Activated T-helper 1 cell treated with anti-CD3 and anti-CD28 coated beads, Interleukin-12 subunit alpha, Interleukin-12 subunit beta, Interleukin-2, Interleukin-4 antibody, amounts not matched to agents 30 ng/mL and 10 ng/mL and 1 ng/mL, durations not matched to agents 14 hours and 24 hours and 36 hours (primary cell): ENCODE results near the gene TMEM63B. TPM values are rescaled to one million over a fixed set of nuclear protein-coding genes. Genes with fewer than 3 reads are reported as not detected.

Source experiments
- DNase-seq: peaks from one replicate; pipeline ENCODE4 v3.0.0; 2021; ENCODE audit warnings: low spot score
- H3K27ac Mint-ChIP-seq: one replicate; pipeline ENCODE4 v1.8.0; 2021; ENCODE audit warnings: mild to moderate bottlenecking, mixed read lengths
- H3K27me3 Mint-ChIP-seq: one replicate; pipeline ENCODE4 v1.8.0; 2022; ENCODE audit warnings: mild to moderate bottlenecking, moderate library complexity, mixed read lengths; ENCODE audit not compliant: insufficient read depth
- H3K36me3 Mint-ChIP-seq: one replicate; pipeline ENCODE4 v1.8.0; 2021; ENCODE audit warnings: low read depth, mixed read lengths
- H3K4me1 Mint-ChIP-seq: one replicate; pipeline ENCODE4 v1.8.0; 2021; ENCODE audit warnings: low read depth, mixed read lengths
- H3K4me3 Mint-ChIP-seq: one replicate; pipeline ENCODE4 v1.8.0; 2021; ENCODE audit warnings: mild to moderate bottlenecking, moderate library complexity, mixed read lengths
- H3K9me3 Mint-ChIP-seq: one replicate; pipeline ENCODE4 v1.8.0; 2021; ENCODE audit warnings: mixed read lengths
- intact Hi-C: fragments of 100-400 bp; cut with micrococcal nuclease; formaldehyde crosslinking; loops from one replicate; pipeline ENCODE4 v1.15.1; 2024
- total RNA-seq: library from RNA; stranded (reverse); gene quantifications from 2 replicates; pipeline ENCODE4 v1.2.3, GENCODE V29; 2022

The TMEM63B gene
- total RNA-seq, 1 donor from 2014 or later = 20.7 TPM

- Mint-ChIP-seq H3K4me3 (no peak overlapping the region), H3K27me3 (no peaks in the 10 kb centered on the region), H3K36me3 (peaks cover 9% of the 10 kb centered on the region), H3K4me1 (peaks cover 12% of the 10 kb centered on the region), H3K27ac (no peak overlapping the region), H3K9me3 (no peaks in the 10 kb centered on the region)
- intact Hi-C loops = no loop called here
- DNase-seq = no peak
Observed at GRCh38 chr6:44147256-44147655, 19.9 kb downstream of the TMEM63B start.

GRCh38 chr6:44148306-44148705, 21.0 kb downstream of the TMEM63B start:
- Mint-ChIP-seq H3K4me1 (peaks cover 12% of the 10 kb centered on the region), H3K27me3 (no peaks in the 10 kb centered on the region), H3K4me3 (no peak overlapping the region), H3K36me3 (peaks cover 9% of the 10 kb centered on the region), H3K27ac (no peak overlapping the region), H3K9me3 (no peaks in the 10 kb centered on the region)
- DNase-seq = no peak
- intact Hi-C loops = no loop called here

GRCh38 chr6:44149369-44150012, 22.1 kb downstream of the TMEM63B start:
- Mint-ChIP-seq H3K9me3 (no peaks in the 10 kb centered on the region), H3K27ac (no peak overlapping the region), H3K4me3 (no peak overlapping the region), H3K4me1 (peaks cover 12% of the 10 kb centered on the region), H3K27me3 (no peaks in the 10 kb centered on the region), H3K36me3 (peaks cover 6% of the 10 kb centered on the region)
- DNase-seq = no peak
- intact Hi-C loops = no loop called here

- H3K36me3 Mint-ChIP-seq = peaks cover 6% of the 10 kb centered on the region
Observed at GRCh38 chr6:44150317-44150917, 23.1 kb downstream of the TMEM63B start.

GRCh38 chr6:44151348-44152108, 24.2 kb downstream of the TMEM63B start:
- Mint-ChIP-seq H3K36me3 (peaks cover 6% of the 10 kb centered on the region), H3K9me3 (no peaks in the 10 kb centered on the region), H3K27me3 (no peaks in the 10 kb centered on the region), H3K4me1 (peaks cover 12% of the 10 kb centered on the region), H3K27ac (no peak overlapping the region), H3K4me3 (no peak overlapping the region)
- DNase-seq = peak; percentile 71
- intact Hi-C loops = loop anchor here (1.0 kb wide), 3 partner anchors 25 to 55 kb away; no protein-coding TSS in a partner anchor

More at GRCh38 chr6:44150317-44150917, 23.1 kb downstream of the TMEM63B start:
- intact Hi-C loops = no loop called here
- no peak for DNase-seq
- H3K9me3 Mint-ChIP-seq = no peaks in the 10 kb centered on the region
- no peak overlapping the region for H3K27ac Mint-ChIP-seq
- H3K4me3 Mint-ChIP-seq = no peak overlapping the region
- H3K4me1 Mint-ChIP-seq = peaks cover 12% of the 10 kb centered on the region
- no peaks in the 10 kb centered on the region for H3K27me3 Mint-ChIP-seq

- Mint-ChIP-seq H3K36me3 (peaks cover 6% of the 10 kb centered on the region), H3K4me3 (no peak overlapping the region), H3K27me3 (no peaks in the 10 kb centered on the region), H3K9me3 (no peaks in the 10 kb centered on the region), H3K4me1 (peaks cover 12% of the 10 kb centered on the region), H3K27ac (no peak overlapping the region)
- DNase-seq = no peak
- intact Hi-C loops = loop anchor here (1.0 kb wide), 1 partner anchor 56 kb away; no protein-coding TSS in a partner anchor
Observed at GRCh38 chr6:44152109-44152461, 24.7 kb downstream of the TMEM63B start.

GRCh38 chr6:44152533-44152932, 25.2 kb downstream of the TMEM63B start:
- no peak overlapping the region for H3K4me3 Mint-ChIP-seq
- no peak overlapping the region for H3K27ac Mint-ChIP-seq
- peaks cover 12% of the 10 kb centered on the region for H3K4me1 Mint-ChIP-seq
- H3K9me3 Mint-ChIP-seq = no peaks in the 10 kb centered on the region
- no peaks in the 10 kb centered on the region for H3K27me3 Mint-ChIP-seq
- DNase-seq = no peak
- peaks cover 6% of the 10 kb centered on the region for H3K36me3 Mint-ChIP-seq
- intact Hi-C loops = loop anchor here (1.0 kb wide), 1 partner anchor 56 kb away; no protein-coding TSS in a partner anchor

GRCh38 chr6:44154067-44154466, 26.7 kb downstream of the TMEM63B start:
- H3K9me3 Mint-ChIP-seq = no peaks in the 10 kb centered on the region
- H3K27me3 Mint-ChIP-seq = no peaks in the 10 kb centered on the region
- peaks cover 1% of the 10 kb centered on the region for H3K36me3 Mint-ChIP-seq
- DNase-seq = no peak
- H3K4me3 Mint-ChIP-seq = no peak overlapping the region
- H3K27ac Mint-ChIP-seq = no peak overlapping the region
- H3K4me1 Mint-ChIP-seq = peaks cover 12% of the 10 kb centered on the region
- intact Hi-C loops = no loop called here

- no peak for DNase-seq
- H3K27ac Mint-ChIP-seq = no peak overlapping the region
- H3K36me3 Mint-ChIP-seq = no peaks in the 10 kb centered on the region
- no peaks in the 10 kb centered on the region for H3K9me3 Mint-ChIP-seq
- peaks cover 1% of the 10 kb centered on the region for H3K4me1 Mint-ChIP-seq
- no peak overlapping the region for H3K4me3 Mint-ChIP-seq
- intact Hi-C loops = no loop called here
- no peaks in the 10 kb centered on the region for H3K27me3 Mint-ChIP-seq
Observed at GRCh38 chr6:44156494-44157151, 29.3 kb downstream of the TMEM63B start.

GRCh38 chr6:44157152-44157521, 29.8 kb downstream of the TMEM63B start:
- Mint-ChIP-seq H3K9me3 (no peaks in the 10 kb centered on the region), H3K27me3 (no peaks in the 10 kb centered on the region), H3K36me3 (no peaks in the 10 kb centered on the region), H3K4me3 (no peak overlapping the region), H3K27ac (no peak overlapping the region), H3K4me1 (no peaks in the 10 kb centered on the region)
- DNase-seq = no peak
- intact Hi-C loops = no loop called here

GRCh38 chr6:44158770-44159228, 31.4 kb downstream of the TMEM63B start, which contains the start of gene CAPN11:
CAPN11 (plus strand) TSS chr6:44158820; CDS start chr6:44158849, 29 bp downstream.
- H3K4me3 Mint-ChIP-seq = no peak within 1 kb of the TSS
- intact Hi-C loops = no loop called here
- no peaks in the 10 kb centered on the region for H3K4me1 Mint-ChIP-seq
- no peaks in the 10 kb centered on the region for H3K27me3 Mint-ChIP-seq
- no peaks in the 10 kb centered on the region for H3K9me3 Mint-ChIP-seq
- no peak within 1 kb of the TSS for H3K27ac Mint-ChIP-seq
- no peak for DNase-seq
- no peaks in the 10 kb centered on the region for H3K36me3 Mint-ChIP-seq

- Mint-ChIP-seq H3K27me3 (peaks cover 10% of the 10 kb centered on the region), H3K27ac (no peak overlapping the region), H3K4me3 (no peak overlapping the region), H3K4me1 (peaks cover 5% of the 10 kb centered on the region), H3K9me3 (no peaks in the 10 kb centered on the region), H3K36me3 (no peaks in the 10 kb centered on the region)
- intact Hi-C loops = no loop called here
- DNase-seq = no peak
Observed at GRCh38 chr6:44161997-44162338, 34.6 kb downstream of the TMEM63B start.
